Measurements from ENCODE around the gene ZRANB2.
A peak's percentile ranks its signal among the peaks of the same experiment; 100 is the strongest.

- TF ChIP-seq GATA2 (IDR thresholded peaks at IDR 0.05; ENCODE audit: low read depth, low read length) (peak; percentile 87), GATA3 (IDR thresholded peaks at IDR 0.05; ENCODE audit: low read depth, low read length) (peak; percentile 46; the same call in 1 of the 2 replicates)
These were observed 61.4 kb downstream of the ZRANB2 start for GRCh38 chr1:71019233-71019969.
